ENCODE measurements around the gene TTC28. TPM values are rescaled to one million over a fixed set of nuclear protein-coding genes. Genes with fewer than 3 reads are reported as not detected.

Gene TTC28
- total RNA-seq, 1 donor from 2014 or later: 24.5 TPM

GRCh38 chr22:28714043-28714628 lies 34.5 kb upstream of the TTC28 start:
- H3K4me1 ChIP-seq: peaks cover 0 to 2% of the 10 kb centered on the region in 2 donors
- intact Hi-C loops (cut with DNase I): no loop called here
- DNase-seq (ENCODE audit: low spot score in 2 of 2): no peak
- TF ChIP-seq, protein P1, sequence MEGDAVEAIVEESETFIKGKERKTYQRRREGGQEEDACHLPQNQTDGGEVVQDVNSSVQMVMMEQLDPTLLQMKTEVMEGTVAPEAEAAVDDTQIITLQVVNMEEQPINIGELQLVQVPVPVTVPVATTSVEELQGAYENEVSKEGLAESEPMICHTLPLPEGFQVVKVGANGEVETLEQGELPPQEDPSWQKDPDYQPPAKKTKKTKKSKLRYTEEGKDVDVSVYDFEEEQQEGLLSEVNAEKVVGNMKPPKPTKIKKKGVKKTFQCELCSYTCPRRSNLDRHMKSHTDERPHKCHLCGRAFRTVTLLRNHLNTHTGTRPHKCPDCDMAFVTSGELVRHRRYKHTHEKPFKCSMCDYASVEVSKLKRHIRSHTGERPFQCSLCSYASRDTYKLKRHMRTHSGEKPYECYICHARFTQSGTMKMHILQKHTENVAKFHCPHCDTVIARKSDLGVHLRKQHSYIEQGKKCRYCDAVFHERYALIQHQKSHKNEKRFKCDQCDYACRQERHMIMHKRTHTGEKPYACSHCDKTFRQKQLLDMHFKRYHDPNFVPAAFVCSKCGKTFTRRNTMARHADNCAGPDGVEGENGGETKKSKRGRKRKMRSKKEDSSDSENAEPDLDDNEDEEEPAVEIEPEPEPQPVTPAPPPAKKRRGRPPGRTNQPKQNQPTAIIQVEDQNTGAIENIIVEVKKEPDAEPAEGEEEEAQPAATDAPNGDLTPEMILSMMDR (IDR thresholded peaks at IDR 0.05): no peak
- no peaks in the 10 kb centered on the region for H3K9me3 ChIP-seq
- H3K4me3 ChIP-seq: no peak overlapping the region
- H3K36me3 ChIP-seq: no peaks in the 10 kb centered on the region
- no peaks in the 10 kb centered on the region for H3K27me3 ChIP-seq
- no peak overlapping the region for H3K27ac ChIP-seq

DNA sequence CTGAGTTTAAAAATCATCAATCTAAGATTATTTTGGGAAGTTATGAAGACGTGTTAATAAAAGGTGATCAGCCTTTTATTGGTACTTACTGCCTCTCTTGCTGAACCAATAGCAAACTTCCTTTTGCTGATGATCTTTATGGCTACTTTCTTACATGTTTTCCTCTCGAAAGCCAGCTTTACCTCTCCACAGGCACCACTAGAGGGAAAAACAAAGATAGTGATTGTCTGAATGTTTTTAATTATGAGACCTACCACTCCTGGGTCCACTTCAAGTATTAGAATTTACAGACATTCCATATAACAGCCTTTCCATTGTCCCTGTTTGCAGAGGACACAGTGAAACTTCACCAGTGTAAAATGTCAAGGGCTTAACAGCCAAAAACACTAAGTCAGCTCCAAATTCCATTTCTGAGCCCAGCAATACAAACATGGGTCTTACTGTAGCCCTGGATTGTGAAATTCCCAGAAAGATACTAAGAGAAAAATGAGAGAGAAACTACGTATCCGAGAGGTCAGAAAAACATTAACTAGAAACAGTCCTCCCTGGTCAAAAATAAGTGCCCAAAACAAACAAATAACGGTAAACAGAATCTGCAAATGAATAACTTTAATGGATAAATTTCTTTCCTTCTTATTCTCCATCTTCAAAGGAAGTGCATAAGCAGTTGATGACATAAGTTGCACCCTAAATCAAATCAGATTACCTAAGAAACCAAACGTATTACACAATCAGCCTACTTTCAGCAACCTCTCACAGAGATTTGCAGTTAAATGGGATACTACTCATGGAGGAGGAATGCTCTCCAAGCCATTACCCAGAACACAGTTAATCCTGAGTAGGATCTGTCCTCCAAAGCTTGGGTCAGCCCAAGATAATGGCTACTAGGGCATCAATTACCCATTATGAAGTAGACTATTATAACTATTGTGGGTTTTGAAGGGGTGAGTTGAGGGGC lies 32.5 kb upstream of the TTC28 start:
- Histone ChIP-seq H3K4me3 (peak overlapping the region; percentile 34 to 36), H3K27me3 (no peaks in the 10 kb centered on the region), H3K27ac (peak overlapping the region; percentile 52 to 75), H3K9me3 (no peaks in the 10 kb centered on the region), H3K36me3 (no peaks in the 10 kb centered on the region), H3K4me1 (peaks cover 0 to 2% of the 10 kb centered on the region in 2 donors)
- DNase-seq (ENCODE audit: low spot score in 2 of 2): no peak
- intact Hi-C loops (cut with DNase I): loop anchor here (1.0 to 2.0 kb wide), 3 partner anchors 29 to 61 kb away; partner anchors contain the start of gene CHEK2
- TF ChIP-seq, protein P1 (IDR thresholded peaks at IDR 0.05): no peak

- DNase-seq (ENCODE audit: low spot score in 2 of 2): no peak
- Histone ChIP-seq H3K27me3 (no peaks in the 10 kb centered on the region), H3K27ac (peak overlapping the region in 1 of 2 donors; percentile 75), H3K9me3 (no peaks in the 10 kb centered on the region), H3K4me1 (peaks cover 0 to 2% of the 10 kb centered on the region in 2 donors), H3K4me3 (no peak overlapping the region), H3K36me3 (peaks cover 0 to 3% of the 10 kb centered on the region in 2 donors)
- intact Hi-C loops (cut with DNase I): loop anchor here (2.0 kb wide), 1 partner anchor 31 kb away; no protein-coding TSS in a partner anchor
- TF ChIP-seq, protein P1 (IDR thresholded peaks at IDR 0.05): no peak
These were observed 31.7 kb upstream of the TTC28 start for GRCh38 chr22:28711341-28711740.

DNA sequence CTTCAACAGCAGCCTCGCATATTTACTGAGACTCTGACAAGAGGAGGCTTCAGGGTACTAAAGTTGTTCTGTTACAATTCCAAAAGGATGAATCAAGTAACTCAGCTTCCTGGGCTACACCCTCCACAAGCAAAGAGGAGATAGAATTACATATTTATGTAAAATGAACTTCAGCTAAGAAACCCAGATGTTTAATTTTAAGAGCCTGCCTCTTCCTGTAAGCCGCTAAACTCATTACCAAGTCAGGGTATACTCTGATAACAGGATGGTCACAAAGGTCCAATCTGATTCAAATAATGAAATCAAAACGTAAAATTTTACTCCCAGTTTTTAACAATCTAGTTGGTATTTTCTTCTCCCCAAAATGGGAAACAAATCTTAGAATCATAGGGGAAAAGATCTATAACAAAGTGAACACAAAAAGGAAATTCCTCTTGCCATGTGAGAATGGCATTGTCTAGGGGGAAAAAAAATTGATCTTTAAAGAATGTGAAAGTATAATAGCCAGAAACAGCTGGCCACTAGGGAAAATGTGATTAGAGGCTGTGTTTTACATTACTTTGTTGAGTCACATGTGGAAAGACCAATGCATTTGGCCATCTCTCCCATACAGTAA lies 31.0 kb upstream of the TTC28 start:
- H3K27me3 ChIP-seq: no peaks in the 10 kb centered on the region
- no peak for DNase-seq (ENCODE audit: low spot score in 2 of 2)
- peak overlapping the region in 1 of 2 donors; percentile 75 for H3K27ac ChIP-seq
- peaks cover 0 to 2% of the 10 kb centered on the region in 2 donors for H3K4me1 ChIP-seq
- peaks cover 0 to 3% of the 10 kb centered on the region in 2 donors for H3K36me3 ChIP-seq
- H3K9me3 ChIP-seq: no peaks in the 10 kb centered on the region
- TF ChIP-seq, protein P1 (IDR thresholded peaks at IDR 0.05): no peak
- H3K4me3 ChIP-seq: no peak overlapping the region
- intact Hi-C loops (cut with DNase I): loop anchor here (2.0 kb wide), 1 partner anchor 30 kb away; no protein-coding TSS in a partner anchor

- Histone ChIP-seq H3K4me3 (no peak overlapping the region), H3K27me3 (no peaks in the 10 kb centered on the region), H3K27ac (no peak overlapping the region), H3K4me1 (peaks cover 0 to 2% of the 10 kb centered on the region in 2 donors), H3K36me3 (peaks cover 0 to 3% of the 10 kb centered on the region in 2 donors), H3K9me3 (no peaks in the 10 kb centered on the region)
- DNase-seq (ENCODE audit: low spot score in 2 of 2): no peak
- TF ChIP-seq, protein P1 (IDR thresholded peaks at IDR 0.05): no peak
- intact Hi-C loops (cut with DNase I): loop anchor here (2.0 kb wide), 1 partner anchor 29 kb away; no protein-coding TSS in a partner anchor
These were observed 30.5 kb upstream of the TTC28 start for GRCh38 chr22:28710107-28710506.
